SU-DHL-6 (cell line): Measurements from ENCODE around the gene PXK.

ENCODE experiments used
- EZH2phosphoT487 ChIP-seq: fragments of 200-600 bp; sonication (generic), shearing (Covaris generic); conservative IDR thresholded peaks from 2 replicates; pipeline ENCODE4 v1.6.1; 2018; ENCODE audit warnings: mild to moderate bottlenecking, antibody characterized with exemption, low read length, moderate library complexity, mixed read lengths
- TF ChIP-seq, protein P1 (sequence below): fragments of 200-600 bp; sonication (generic); IDR thresholded peaks from one replicate; pipeline ENCODE4 v1.5.1; 2017; ENCODE audit warnings: antibody characterized with exemption, mild to moderate bottlenecking, low read length, moderate library complexity; ENCODE audit not compliant: insufficient read depth, poor library complexity, severe bottlenecking

GRCh38 chr3:58441514-58442450, 109.1 kb downstream of the PXK start:
- TF ChIP-seq, protein P1, sequence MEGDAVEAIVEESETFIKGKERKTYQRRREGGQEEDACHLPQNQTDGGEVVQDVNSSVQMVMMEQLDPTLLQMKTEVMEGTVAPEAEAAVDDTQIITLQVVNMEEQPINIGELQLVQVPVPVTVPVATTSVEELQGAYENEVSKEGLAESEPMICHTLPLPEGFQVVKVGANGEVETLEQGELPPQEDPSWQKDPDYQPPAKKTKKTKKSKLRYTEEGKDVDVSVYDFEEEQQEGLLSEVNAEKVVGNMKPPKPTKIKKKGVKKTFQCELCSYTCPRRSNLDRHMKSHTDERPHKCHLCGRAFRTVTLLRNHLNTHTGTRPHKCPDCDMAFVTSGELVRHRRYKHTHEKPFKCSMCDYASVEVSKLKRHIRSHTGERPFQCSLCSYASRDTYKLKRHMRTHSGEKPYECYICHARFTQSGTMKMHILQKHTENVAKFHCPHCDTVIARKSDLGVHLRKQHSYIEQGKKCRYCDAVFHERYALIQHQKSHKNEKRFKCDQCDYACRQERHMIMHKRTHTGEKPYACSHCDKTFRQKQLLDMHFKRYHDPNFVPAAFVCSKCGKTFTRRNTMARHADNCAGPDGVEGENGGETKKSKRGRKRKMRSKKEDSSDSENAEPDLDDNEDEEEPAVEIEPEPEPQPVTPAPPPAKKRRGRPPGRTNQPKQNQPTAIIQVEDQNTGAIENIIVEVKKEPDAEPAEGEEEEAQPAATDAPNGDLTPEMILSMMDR: no peak
- no peak for TF ChIP-seq EZH2phosphoT487
